ENCODE results near the gene PID1. TPM values are rescaled to one million over a fixed set of nuclear protein-coding genes. Genes with fewer than 3 reads are reported as not detected.

PID1 gene
- polyA plus RNA-seq, 3 donors: 4.3 to 6.7 (median 4.8) TPM

DNA sequence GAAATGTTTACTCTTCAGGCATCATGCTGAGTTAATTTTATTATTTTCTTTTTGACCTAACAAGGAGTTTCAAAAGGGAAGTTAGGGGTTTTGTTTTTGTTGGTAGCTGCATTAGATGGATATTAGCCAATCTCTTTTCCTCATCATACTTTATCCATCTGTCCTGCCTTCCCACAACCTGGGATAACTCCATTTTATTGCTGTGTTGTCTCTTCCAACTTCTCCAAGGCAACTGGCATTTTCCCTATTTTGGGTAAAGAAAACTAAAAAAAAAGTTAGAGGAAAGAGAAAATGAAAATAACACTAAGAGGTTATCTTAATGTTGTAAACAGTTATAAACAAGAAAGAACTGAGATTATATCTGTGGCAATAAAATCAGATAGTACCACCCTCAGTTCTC is 147.0 kb downstream of the PID1 start:
- DNase-seq: peak; percentile 78

DNA sequence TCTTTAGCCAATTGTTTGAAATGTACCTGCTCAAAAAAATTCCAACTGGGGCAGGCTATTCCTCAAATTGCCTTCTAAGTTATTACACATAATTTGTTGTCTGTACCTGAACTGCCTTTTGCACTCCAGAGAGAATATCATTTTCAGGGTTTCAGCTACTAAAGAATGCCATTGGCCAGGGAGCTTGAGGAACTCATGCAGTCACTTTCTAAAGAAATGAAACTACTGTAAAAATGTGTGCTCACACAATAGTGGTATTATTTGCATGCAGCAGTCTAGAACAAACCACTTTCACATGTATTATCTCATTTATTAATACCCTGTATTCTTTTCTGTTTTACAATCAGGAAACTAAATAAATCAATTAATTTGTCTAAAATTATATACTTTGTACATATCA is 152.2 kb downstream of the PID1 start:
- DNase-seq: no peak

DNA sequence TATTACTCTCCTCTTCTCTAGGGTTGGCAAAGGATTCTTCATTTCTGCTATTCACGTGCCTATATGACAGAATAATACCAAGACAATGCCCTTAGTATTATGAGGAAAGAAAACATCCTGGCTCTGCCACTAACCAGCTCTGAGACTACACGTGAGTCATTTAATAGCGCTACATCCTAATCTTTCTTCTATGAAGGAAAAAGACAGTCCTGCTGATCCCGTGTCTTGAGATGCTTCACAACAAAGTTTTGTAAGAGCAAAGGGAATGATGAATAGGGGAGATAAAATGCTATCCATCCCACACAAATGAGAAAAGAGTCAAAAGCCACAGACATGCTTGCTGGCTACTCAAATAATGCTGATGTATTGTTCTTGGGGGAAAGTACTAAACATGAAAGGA is 152.8 kb downstream of the PID1 start:
- no peak for DNase-seq

DNA sequence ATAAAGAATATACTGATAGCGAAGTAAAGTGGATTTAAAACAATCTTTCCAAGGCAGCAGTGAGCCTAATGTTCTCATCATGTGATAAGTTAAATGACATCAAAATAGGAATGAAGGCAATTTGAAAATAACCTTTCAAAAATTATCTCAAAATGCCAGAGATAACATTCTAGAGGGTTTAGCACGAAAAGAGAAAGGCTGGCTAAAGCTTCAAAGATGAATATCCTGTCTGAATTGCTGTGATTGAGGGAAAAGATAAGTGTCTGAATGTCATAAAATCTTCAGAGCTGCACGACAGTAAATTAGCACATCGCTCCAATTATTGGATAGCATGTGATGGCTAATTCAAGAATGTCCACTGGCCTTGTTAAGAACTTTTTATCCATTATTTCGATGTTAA is 159.3 kb downstream of the PID1 start:
- no peak for DNase-seq

DNA sequence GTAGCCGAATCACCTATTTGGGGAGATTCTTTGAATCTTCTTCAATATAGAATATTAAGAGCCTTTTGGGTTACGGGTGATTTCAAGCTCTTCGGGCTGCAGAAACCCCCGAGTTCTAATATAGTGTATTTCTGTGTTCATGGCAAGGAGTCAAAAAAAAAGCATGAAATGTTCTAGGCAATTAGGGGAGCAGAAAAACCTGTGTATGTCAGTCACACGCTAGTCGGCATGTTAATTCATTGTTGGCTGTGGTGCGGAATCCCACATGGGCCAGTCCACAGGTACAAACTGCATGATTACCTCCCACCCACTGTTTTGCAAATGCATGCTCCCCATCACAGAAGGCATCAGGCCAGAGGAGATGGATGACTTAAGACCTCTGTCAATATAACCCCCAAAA is 161.9 kb downstream of the PID1 start:
- DNase-seq: no peak

DNA sequence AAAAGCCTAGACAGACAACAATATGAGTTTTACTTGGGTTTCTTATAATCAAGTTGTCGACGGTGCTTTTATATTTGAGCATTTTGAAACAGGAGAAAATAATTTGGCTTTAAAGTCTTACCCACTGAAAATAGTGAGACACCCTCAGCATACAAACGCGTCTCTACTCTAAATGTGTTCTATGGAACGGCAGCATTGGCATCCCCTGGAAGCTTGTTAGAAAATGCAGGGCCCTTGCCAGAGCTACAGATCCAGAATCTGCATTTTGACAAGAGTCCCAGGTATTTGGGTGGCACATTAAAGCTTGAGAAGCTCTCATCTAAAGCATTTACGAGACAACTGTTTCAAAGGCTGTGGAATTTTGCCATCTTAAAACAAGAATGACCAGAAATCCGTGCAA is 163.5 kb downstream of the PID1 start:
- no peak for DNase-seq

DNA sequence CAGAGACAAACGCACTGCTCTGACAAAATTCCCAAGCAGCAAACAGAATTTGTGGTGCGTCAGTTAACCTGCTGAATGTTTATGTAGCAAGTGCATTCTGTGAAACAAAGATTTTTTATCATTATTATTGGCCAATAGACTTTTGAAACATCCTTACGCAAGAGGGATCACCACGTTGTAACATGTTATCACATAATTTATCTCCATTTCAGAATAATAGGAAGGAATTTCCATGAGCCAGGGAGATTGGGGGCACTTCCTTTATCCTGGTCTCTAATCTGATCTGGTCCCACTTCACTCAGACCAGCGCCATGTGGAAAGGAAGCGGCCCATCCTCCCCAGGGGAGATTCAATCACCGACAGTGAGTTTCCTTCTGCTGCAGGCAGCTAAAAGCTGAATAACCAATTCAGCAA is 166.1 kb downstream of the PID1 start:
- DNase-seq: no peak

DNA sequence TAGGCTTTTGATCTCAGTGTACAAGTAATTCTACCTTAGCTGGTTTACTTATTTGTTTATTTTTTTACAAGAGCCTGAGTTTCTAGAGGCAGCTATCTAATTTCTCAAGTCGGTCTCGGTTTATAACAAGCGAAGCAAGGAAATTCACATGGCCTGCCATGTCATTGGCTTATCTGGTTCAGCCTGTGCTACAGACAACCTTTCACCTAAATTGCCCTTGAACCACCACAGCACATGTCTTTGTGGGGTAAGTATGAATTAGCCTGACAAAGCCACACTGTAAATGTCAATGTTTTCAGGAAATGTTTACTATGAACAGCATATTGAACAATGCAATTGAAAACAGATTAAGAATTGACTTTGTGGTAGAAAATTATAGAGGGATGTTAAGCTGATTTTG is 167.1 kb downstream of the PID1 start:
- no peak for DNase-seq

DNA sequence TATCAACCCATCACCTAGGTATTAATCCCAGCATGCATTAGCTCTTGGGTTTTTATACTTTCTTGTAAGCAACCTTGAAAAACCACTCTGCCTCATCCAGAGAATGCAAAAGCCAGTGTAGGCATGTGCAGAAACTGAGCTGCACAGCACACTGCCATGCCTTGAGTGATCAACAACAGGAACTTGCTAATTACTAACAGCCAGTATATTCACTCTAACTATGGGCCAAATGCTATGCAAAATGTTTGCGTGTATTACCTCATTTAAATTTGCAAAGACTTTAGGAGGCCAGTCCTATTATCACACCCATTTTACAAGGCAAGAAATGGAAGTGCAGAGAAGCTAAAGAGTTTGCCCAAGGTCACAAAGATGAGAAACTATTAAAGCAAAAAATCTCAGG is 169.8 kb downstream of the PID1 start:
- no peak for DNase-seq

DNA sequence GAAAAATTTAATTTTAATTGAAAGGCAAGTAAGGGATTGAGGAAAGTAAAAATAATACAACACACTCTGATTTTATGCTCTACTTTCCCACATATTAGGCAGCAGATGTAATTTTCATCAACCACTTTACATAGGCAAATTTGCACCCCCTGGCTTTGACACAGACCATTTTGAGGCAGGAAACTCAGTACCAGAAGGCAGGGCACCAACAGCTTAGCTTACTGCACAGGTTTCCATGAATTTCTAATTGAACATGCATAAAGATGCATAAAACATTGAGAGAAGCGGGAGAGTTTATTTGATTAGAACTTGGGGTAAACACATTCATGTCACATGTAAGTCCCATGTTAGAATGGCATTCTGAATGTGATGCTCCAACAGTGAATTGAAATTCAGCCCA is 171.9 kb downstream of the PID1 start:
- DNase-seq: no peak

DNA sequence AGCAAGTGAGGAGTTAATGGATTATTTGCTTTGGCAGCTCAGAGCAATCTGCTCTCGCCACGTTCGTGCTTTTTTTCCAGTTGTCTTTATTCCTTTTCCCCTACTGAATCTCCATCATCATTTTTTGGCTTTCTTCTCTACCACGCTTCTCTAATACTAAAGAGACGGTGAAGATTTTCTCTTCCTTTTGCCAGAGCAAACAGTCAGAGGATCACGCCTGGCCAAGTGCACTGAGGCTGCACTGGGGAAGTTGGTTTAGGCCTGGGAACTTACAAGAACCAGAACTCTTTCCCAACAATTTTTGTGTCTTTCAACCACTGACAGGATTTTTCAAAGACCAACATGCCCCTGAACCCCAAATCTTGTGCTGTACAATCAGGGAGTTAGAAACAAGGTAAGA is 172.3 kb downstream of the PID1 start:
- DNase-seq: no peak

DNA sequence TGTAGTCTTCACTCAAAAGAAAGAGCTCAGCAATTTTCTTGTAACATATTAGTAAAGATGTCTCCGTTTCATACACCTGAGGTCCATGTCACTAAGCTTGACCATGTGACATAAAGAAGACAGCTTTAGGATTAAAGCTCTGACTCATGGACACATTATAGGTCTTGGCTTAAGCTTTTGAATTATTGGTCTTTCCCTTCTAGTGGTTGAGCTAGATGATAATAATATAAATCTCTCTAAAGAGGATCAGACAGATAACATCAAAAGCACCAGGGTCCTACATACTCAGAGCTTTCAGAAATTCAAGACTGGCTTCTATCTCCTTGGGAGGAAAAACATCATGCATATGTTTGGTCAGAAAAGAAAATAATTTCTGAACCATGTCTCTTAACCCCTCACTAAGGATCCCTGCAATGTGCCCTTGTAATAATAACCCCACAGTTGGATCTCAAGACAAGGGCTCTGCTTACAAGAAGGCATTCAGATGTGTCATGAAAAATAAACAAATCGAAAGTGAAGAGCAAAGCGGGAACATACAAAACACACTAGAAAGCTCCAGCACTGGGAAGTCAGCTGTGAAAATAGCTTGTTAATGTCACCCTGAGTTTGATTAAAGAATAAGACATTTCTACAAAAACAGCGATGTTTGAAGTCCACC is 174.5 kb downstream of the PID1 start:
- DNase-seq: no peak

DNA sequence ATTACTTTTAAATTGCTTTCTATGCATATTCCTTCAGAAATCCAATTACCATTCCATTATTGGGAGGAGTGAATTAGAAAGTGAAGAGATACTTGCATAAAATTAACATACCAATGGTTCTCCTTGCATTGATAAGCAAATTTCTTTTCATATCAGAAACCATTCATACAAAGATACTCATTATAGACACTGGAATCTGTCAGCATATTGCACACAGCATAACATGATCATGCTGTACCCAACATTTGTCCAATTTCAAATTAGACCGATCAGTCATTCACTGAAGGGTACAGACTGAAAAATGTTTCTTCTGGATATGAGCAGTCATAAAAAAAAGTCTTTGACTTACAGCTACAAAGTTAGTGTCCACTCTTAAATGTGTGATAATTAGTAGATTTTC is 175.6 kb downstream of the PID1 start:
- DNase-seq: no peak

DNA sequence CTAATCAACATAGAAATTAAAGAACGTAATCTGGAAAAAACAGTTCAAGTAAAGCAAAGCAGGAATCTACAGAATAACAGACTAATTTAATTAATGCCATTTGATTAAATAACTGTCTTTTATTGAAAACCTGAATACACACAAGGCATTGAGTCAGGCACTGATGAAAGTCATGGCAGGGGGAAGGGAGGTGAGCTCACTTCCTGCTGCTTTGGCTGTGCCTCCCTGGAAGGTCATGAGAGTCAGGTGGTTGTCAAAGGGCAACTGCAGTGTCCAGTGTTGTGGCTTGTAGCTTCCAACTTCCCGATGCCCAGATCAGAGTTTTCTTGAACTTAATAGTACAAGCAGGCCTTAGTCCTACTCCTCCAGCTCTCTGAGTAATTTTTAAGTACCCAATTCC is 180.9 kb downstream of the PID1 start:
- no peak for DNase-seq

DNA sequence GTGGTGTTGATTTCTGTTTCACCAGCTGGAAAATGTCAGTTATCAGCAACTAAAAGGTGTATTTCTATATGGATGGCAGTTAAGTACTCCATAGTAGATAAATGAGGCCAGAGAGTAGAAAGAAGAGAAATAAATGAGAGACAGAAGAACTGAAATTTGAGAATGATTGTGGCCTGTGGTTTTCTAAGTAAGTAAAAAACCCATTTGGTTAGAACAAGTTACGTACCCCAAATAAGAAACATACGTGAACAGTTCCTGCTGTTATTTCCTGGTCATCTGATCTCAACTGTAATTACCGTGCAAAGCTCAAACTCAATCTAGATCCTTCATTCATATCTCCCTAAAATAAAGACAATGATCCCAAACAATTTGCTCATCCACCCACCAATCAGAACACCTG is 181.3 kb downstream of the PID1 start:
- no peak for DNase-seq

DNA sequence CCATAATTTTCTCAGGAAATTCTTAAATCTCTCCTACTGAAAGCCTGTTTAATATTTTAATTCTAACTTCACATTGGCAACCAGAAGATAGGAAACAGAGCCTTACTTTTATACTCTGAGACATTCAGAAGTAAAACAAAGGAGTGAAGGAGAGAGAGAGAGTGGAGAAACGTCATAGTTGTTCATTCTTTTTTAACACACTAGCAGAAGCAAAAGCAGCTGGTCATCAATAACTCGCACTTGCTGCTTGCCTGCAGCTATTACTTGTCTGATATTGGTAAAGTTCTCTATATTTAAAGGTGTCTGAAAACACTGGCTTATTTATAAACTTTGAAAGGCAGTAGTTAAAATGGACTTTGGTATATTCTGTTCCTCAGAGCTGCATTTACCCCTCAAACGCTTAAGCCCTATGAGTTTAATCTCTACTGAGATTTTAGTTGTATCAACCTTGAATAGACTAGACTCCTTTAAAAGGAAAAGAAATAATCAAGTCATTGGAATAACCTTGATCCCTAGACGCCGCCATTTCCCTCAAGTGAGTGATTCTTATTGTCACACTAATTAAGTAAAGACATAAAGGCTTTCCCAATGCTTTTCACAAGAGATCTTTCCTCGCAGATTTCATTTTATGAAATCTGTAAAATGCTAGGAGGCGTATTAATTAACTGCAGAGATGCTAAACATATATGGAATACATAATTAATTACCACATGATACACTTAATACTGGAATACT is 182.0 kb downstream of the PID1 start:
- no peak for DNase-seq

DNA sequence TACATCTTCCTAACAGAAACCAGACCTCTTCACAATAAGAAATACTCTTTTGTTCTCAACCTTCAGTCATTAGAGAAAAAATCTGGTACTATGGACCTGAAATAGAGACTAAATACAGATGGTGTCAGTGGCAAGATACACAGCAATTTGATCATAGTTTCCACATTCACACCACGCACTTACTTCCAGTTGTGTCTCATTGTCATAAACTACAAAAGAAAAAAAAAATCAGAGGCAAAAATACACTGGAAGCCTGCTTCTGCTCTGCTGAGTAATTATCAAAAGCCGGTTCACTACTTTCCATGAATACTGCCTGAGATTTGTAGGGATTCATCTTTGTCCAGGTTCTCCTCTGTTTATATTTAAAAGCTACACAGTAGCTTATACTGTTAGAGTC is 182.6 kb downstream of the PID1 start:
- no peak for DNase-seq

DNA sequence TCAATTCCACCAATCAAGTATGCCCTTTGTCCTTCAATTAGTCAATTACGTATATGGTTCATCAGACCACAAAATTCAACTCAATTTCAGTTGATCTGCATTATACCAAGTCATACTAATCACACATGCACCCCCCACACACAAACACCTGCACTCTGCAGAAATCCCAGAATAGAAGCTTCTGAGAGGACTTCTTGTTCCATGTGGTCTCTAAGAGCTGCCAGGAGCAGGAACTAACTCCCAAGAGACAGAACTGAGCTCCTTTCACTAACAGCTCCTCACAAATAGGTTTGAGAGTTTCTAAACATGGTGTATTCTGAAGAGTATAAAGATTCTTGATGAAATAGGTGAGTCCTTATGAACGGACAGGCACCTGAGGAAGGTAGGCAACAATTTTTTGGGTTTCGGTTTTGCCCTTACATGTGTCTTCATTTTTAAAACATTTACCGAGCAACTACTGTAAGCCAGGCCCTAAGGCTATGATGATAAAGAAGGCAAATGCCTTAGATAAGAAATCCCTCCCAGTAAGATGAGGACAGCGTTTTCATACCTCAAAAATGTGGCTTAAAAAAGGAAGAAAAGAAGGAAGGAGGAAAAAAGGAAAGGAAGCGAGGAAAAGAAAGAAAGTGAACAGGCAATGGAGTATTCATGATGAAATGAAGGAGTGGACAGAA is 183.1 kb downstream of the PID1 start:
- no peak for DNase-seq

DNA sequence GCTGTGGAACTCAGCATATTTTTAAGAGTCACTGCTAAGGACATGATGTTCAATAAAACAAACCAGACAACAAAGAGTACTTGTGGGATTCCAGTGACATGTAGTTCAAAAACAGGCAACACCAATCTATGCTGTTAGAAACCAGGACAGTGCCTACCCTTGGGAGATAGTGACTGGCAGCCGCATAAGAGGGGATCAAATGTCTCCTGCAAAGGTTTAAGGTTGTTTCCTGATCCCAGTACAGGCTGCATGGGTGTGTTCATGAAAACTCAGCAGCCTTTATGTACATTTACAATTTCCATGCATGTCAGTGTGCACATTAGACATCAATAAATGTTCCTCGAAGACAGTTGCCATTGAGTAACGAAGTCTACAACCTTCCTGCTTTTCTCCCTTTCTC is 183.8 kb downstream of the PID1 start:
- no peak for DNase-seq

DNA sequence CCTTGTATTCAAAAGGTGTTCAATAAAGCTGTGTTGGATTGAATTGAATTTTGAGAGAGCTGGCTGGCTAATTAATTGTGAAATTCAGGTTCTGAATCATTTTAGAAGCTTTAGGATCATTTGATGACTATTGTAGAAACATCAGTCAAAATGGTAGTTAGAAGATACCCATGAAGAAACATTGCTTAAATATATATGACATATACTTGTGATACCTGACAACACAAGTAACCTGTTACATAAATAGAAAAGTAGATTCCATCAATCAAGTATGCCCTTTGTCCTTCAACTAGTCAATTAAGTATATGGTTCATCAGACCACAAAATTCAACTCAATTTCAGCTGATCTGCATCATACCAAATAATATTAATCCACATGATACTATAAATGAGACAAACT is 185.6 kb downstream of the PID1 start:
- no peak for DNase-seq

DNA sequence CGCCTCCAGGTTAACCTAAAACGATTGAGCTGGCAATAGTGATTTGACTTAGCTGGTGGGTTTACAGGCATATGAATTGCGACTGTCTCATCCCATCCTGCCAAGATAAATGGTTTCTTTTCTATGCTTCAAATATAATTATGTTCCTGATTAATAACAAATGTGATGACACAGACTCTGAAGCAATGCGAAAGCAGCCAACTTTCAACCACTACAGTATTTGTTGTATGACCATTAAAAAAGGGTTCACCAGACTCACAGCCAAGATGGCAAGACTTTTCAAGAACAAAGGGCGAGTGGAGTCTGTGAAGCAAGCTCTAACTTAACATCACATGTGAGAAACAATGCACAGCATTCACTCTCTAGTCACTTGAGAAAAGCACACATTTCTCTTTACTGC is 186.6 kb downstream of the PID1 start:
- no peak for DNase-seq

DNA sequence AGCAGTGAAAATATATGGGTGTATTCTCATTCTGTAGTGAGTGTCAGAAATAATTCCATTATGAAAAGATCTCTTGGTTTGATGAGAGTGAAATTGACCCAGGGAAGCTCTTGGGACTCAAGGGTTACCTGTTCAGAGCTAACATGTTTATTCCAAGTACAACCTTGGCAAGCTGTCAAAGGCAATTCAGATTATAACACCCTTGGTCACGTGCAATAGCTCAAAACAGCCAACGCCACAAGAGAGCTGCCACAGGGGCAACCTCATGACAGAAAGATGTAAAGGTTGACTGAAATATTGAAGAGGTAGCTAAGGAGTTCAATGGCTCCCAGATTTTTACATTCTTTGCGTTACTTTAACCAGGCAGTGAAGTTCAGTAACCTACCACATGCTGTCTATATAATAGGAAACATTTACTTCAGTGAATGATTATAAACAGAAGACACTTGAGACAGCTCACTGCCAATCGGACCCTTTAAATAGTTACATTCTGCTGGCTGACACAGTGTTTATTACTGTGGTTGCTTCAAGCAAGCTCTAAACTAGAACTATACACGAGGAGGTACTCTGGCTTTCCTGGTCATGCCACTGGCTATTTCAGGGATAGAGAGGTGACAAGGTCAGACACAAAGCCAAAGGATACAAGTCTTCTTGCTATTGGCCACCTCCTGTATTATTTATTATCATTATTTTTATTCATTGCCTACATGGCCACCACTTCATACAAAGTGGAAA is 187.3 kb downstream of the PID1 start:
- DNase-seq: no peak

DNA sequence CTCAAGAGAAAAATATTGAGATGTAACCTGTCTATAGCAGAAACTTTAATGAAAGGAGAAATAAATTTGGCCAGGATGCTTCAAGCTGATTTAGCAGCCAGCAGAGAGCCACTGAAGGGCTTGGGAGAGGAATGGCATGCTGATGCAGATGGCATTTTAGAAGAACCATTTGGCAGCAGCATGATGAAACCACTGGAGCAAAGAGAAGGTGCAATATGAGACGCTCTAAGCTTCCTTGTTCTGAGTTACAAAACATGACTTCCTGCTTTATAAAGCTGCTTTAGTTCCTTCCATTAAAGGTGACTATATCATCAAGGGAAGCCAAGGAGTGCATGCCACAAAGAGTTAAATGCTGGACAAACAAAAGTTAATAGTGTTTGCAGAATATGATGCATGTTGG is 189.7 kb downstream of the PID1 start:
- no peak for DNase-seq

Measured in renal pelvis (tissue), 4 donors.